ENCODE results near the gene TSPAN18.

DNA sequence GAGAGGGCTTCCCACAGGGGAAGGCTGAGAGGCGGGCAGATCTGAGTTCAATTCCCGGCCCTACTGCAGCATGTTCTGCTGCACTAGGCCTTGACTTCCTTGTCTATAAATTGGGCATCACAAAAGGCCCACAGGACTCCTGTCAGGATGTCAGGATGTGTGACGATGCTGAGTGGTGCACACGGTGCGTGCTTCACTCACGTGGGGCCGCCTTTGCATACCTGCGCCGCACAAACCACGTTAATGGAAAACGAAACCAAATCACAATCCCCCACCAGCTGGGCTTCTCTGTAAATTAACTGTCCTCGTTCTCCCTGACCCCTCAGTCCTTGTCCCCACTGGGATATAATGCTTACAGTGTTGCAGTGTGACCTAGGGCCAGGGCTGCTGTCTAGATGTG, 32.3 kb upstream of the TSPAN18 start:
- TF ChIP-seq RFX5 (IDR thresholded peaks at IDR 0.05; ENCODE audit: borderline replicate concordance, low read depth, low read length) = no peak
- TF ChIP-seq TEAD4 (IDR thresholded peaks at IDR 0.05; ENCODE audit: low read depth, low read length) = no peak
- TF ChIP-seq CTCF (IDR thresholded peaks at IDR 0.05; ENCODE audit: control extremely low read depth in 1 of 3, insufficient read depth in 1 of 3, low read depth in 1 of 3, low read length in 3 of 3) = no peak
